Spinal cord (tissue), 10 donors: ENCODE data around the gene DEPDC4. TPM values are rescaled to one million over a fixed set of nuclear protein-coding genes. Genes with fewer than 3 reads are reported as not detected.
"Not testable (repeated sequence)": the region's sequence is repeated elsewhere in the genome, so short reads cannot be mapped to it uniquely, and the experiment has no call there.

ENCODE experiments used
- DNase-seq, 6 donors: peaks; one replicate each; pipeline versions ENCODE4 v3.0.0 to v3.0.0-alpha.2; 2013 to 2015; ENCODE audit warnings: low spot score in 6 of 6, low read depth in 4 of 6
- H3K27ac ChIP-seq: one replicate; pipeline ENCODE4 v1.5.1; 2013; ENCODE audit warnings: low read depth, low read length, control low read depth
- H3K27me3 ChIP-seq: one replicate; pipeline ENCODE4 v1.6.1; 2013; ENCODE audit warnings: low read length; ENCODE audit not compliant: control insufficient read depth, insufficient read depth
- H3K36me3 ChIP-seq: one replicate; pipeline ENCODE4 v1.6.1; 2013; ENCODE audit warnings: low read length; ENCODE audit not compliant: control insufficient read depth, insufficient read depth
- H3K4me1 ChIP-seq: one replicate; pipeline ENCODE4 v1.6.1; 2013; ENCODE audit warnings: low read length; ENCODE audit not compliant: control insufficient read depth, insufficient read depth
- H3K4me3 ChIP-seq: one replicate; pipeline ENCODE4 v1.5.1; 2013; ENCODE audit warnings: low read depth, low read length, control low read depth
- H3K9me3 ChIP-seq: one replicate; pipeline ENCODE4 v1.6.1; 2013; ENCODE audit warnings: low read length; ENCODE audit not compliant: control insufficient read depth, insufficient read depth
- WGBS: methylation state at CpG from one replicate; pipeline ENCODE4 v1.1.5; 2013; ENCODE audit warnings: missing lambda C conversion rate; ENCODE audit not compliant: insufficient coverage; 5-methylcytosine and 5-hydroxymethylcytosine counted together
- long read RNA-seq, 4 donors: transcript quantifications; one replicate each; lab custom pipeline, GENCODE V29; 2026
- polyA plus RNA-seq, 2 donors: library from polyadenylated mRNA; unstranded; fragments of 120-200 nt; gene quantifications; one replicate each; pipeline ENCODE4 v1.2.1, GENCODE V29; 2013; ENCODE audit not compliant: insufficient read length in 2 of 2
- total RNA-seq, 2 donors: library from RNA; depleted of rRNA in 1 of 2; stranded (reverse); fragments of 120-200 nt in 1 of 2; fragments of >200 nt in 1 of 2; gene quantifications; one replicate each; pipeline versions ENCODE4 v1.2.3 to v1.2.4, GENCODE V29; 2013 to 2014
- donor health status: healthy.

The DEPDC4 gene
- total RNA-seq = 1 to 10 TPM; 1.8 to 2.0 TPM
- polyA plus RNA-seq = 1 to 10 TPM; 2.1 to 3.7 TPM
- long read RNA-seq, donor 1, partial matches to known transcripts = 85 of 85 reads
- long read RNA-seq, donor 1, other reads (novel, unspliced or antisense) = 0 of 85 reads
- long read RNA-seq, donor 2 = 0 reads
- long read RNA-seq, donor 3 = 0 reads
- long read RNA-seq, donor 4, partial matches to known transcripts = 156 of 156 reads
- long read RNA-seq, donor 4, other reads (novel, unspliced or antisense) = 0 of 156 reads

- WGBS = 0% methylated on average over 55 of the region's 62 CpGs
Observed at GRCh38 chr12:100266835-100267602, at the start of gene DEPDC4, which contains the start of gene SCYL2. Gene DEPDC4, minus strand, starts transcription at chr12:100267079. Its CDS starts 3 bp downstream, at chr12:100267076. Gene SCYL2, plus strand, starts transcription at chr12:100267177. Its CDS starts 15,794 bp downstream, at chr12:100282971.

DNA sequence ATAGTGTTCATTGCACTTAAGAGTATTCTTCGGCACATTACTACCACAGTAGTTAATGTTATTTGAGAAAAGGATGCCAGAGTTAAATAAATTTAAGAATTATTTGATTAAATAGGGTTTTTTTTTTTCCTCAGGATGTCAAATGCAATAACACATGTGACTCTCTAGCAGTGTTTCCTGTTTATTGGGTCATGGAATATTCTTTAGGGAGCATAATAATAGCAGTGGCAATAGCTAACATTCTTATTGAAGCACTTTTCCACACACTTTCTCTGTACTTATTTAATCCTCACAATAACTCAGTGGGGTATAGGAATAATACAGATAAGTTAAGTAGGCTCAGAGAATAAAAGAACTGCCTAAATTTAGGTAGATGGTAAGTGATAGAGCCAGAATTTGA is 44.4 kb upstream of the DEPDC4 start:
- no peak overlapping the region for H3K4me3 ChIP-seq
- H3K27me3 ChIP-seq = no peaks in the 10 kb centered on the region
- H3K4me1 ChIP-seq = no peaks in the 10 kb centered on the region
- no peaks in the 10 kb centered on the region for H3K9me3 ChIP-seq
- WGBS = no CpG with 5 or more reads among the region's 1 CpG
- no peak overlapping the region for H3K27ac ChIP-seq
- DNase-seq = no peak
- peaks cover 6% of the 10 kb centered on the region for H3K36me3 ChIP-seq

More at GRCh38 chr12:100266835-100267602, at the start of gene DEPDC4, which contains the start of gene SCYL2:
- Histone ChIP-seq H3K4me1 (peaks cover 3% of the 10 kb centered on the region), H3K27me3 (no peaks in the 10 kb centered on the region), H3K36me3 (no peaks in the 10 kb centered on the region), H3K4me3 (peak within 1 kb of the TSS; percentile 86), H3K27ac (peak within 1 kb of the TSS; percentile 96), H3K9me3 (no peaks in the 10 kb centered on the region)
- DNase-seq = peak; percentile 89 to 99 (median 93)

DNA sequence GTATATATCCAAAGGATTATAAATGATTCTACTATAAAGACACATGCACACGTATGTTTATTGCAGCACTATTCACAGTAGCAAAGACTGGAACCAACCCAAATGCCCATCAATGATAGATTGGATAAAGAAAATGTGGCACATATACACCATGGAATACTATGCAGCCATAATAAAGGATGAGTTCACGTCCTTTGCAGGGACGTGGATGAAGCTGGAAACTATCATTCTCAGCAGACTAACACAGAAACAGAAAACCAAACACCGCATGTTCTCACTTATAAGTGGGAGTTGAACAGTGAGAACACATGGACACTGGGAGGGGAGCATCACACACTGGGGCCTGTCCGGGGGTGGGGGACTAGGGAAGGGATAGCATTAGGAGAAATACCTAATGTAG is 41.3 kb upstream of the DEPDC4 start:
- peaks cover 17% of the 10 kb centered on the region for H3K36me3 ChIP-seq
- H3K27ac ChIP-seq, H3K4me1 ChIP-seq, H3K4me3 ChIP-seq, DNase-seq, H3K27me3 ChIP-seq, H3K9me3 ChIP-seq: not testable (repeated sequence)
- WGBS = no CpG with 5 or more reads among the region's 5 CpGs

GRCh38 chr12:100304334-100304733 is 37.5 kb upstream of the DEPDC4 start:
- H3K4me1 ChIP-seq, H3K27ac ChIP-seq, H3K4me3 ChIP-seq, H3K9me3 ChIP-seq, DNase-seq, H3K27me3 ChIP-seq: not testable (repeated sequence)
- 100% methylated on average over 5 of the region's 7 CpGs for WGBS
- H3K36me3 ChIP-seq = peaks cover 18% of the 10 kb centered on the region

GRCh38 chr12:100303831-100304230 is 37.0 kb upstream of the DEPDC4 start:
- no peak for DNase-seq
- WGBS = 94% methylated on average over 4 of the region's 4 CpGs
- H3K4me1 ChIP-seq = no peaks in the 10 kb centered on the region
- no peak overlapping the region for H3K27ac ChIP-seq
- peaks cover 21% of the 10 kb centered on the region for H3K36me3 ChIP-seq
- no peaks in the 10 kb centered on the region for H3K27me3 ChIP-seq
- no peak overlapping the region for H3K4me3 ChIP-seq
- peaks cover 4% of the 10 kb centered on the region for H3K9me3 ChIP-seq

- Histone ChIP-seq H3K36me3 (peaks cover 24% of the 10 kb centered on the region), H3K27ac (no peak overlapping the region), H3K9me3 (peaks cover 5% of the 10 kb centered on the region), H3K4me3 (no peak overlapping the region), H3K27me3 (no peaks in the 10 kb centered on the region), H3K4me1 (no peaks in the 10 kb centered on the region)
- DNase-seq = no peak
- WGBS = no CpG with 5 or more reads among the region's 1 CpG
Observed at GRCh38 chr12:100302081-100302480, 35.2 kb upstream of the DEPDC4 start.

GRCh38 chr12:100295764-100296555 is 29.1 kb upstream of the DEPDC4 start:
- WGBS = 50% methylated on average over 1 of the region's 4 CpGs
- Histone ChIP-seq H3K27me3 (no peaks in the 10 kb centered on the region), H3K36me3 (peaks cover 16% of the 10 kb centered on the region), H3K4me1 (no peaks in the 10 kb centered on the region), H3K27ac (no peak overlapping the region), H3K9me3 (peaks cover 1% of the 10 kb centered on the region), H3K4me3 (no peak overlapping the region)
- DNase-seq = no peak

DNA sequence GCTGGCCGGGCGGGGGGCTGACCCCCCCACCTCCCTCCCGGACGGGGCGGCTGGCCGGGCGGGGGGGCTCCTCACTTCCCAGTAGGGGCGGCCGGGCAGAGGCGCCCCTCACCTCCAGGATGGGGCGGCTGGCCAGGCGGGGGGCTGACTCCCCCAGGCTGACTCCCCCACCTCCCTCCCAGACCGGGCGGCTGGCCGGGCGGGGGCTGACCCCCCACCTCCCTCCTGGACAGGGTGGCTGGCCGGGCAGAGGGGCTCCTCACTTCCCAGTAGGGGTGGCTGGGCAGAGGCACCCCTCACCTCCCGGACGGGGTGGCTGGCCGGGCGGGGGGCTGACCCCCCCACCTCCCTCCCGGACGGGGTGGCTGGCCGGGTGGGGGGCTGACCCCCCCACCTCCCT is 27.5 kb upstream of the DEPDC4 start:
- H3K9me3 ChIP-seq, H3K4me3 ChIP-seq, H3K27me3 ChIP-seq, H3K27ac ChIP-seq, DNase-seq, H3K4me1 ChIP-seq: not testable (repeated sequence)
- 100% methylated on average over 5 of the region's 24 CpGs for WGBS
- peaks cover 16% of the 10 kb centered on the region for H3K36me3 ChIP-seq

GRCh38 chr12:100293017-100293416 is 26.1 kb upstream of the DEPDC4 start:
- H3K9me3 ChIP-seq = no peaks in the 10 kb centered on the region
- no peaks in the 10 kb centered on the region for H3K4me1 ChIP-seq
- no peak overlapping the region for H3K27ac ChIP-seq

More at GRCh38 chr12:100293017-100293416, 26.1 kb upstream of the DEPDC4 start:
- DNase-seq = no peak
- peaks cover 9% of the 10 kb centered on the region for H3K36me3 ChIP-seq
- H3K27me3 ChIP-seq = no peaks in the 10 kb centered on the region
- no peak overlapping the region for H3K4me3 ChIP-seq
- WGBS = no CpG with 5 or more reads among the region's 1 CpG
